Central memory CD4-positive, alpha-beta T cell (primary cell): ENCODE data around the gene MAPKAP1.

Experiments used
- DNase-seq: peaks from one replicate; pipeline ENCODE4 v3.0.0; 2022

Gene MAPKAP1

GRCh38 chr9:125672876-125673275 is 34.1 kb downstream of the MAPKAP1 start:
- no peak for DNase-seq

GRCh38 chr9:125663127-125663526 is 43.9 kb downstream of the MAPKAP1 start:
- no peak for DNase-seq

- no peak for DNase-seq
Observed at GRCh38 chr9:125660557-125660956, 46.5 kb downstream of the MAPKAP1 start.

- DNase-seq = no peak
Observed at GRCh38 chr9:125659954-125660353, 47.1 kb downstream of the MAPKAP1 start.

- DNase-seq = no peak
Observed at GRCh38 chr9:125659201-125659840, 47.7 kb downstream of the MAPKAP1 start.

- DNase-seq = no peak
Observed at GRCh38 chr9:125656560-125656959, 50.4 kb downstream of the MAPKAP1 start.

- no peak for DNase-seq
Observed at GRCh38 chr9:125655691-125656410, 51.2 kb downstream of the MAPKAP1 start.

- no peak for DNase-seq
Observed at GRCh38 chr9:125655066-125655633, 51.9 kb downstream of the MAPKAP1 start.

GRCh38 chr9:125654121-125654520 is 52.9 kb downstream of the MAPKAP1 start:
- DNase-seq = no peak

- no peak for DNase-seq
Observed at GRCh38 chr9:125653325-125653724, 53.7 kb downstream of the MAPKAP1 start.

- no peak for DNase-seq
Observed at GRCh38 chr9:125652759-125653158, 54.2 kb downstream of the MAPKAP1 start.

GRCh38 chr9:125652233-125652594 is 54.8 kb downstream of the MAPKAP1 start:
- no peak for DNase-seq

- DNase-seq = no peak
Observed at GRCh38 chr9:125651576-125652232, 55.3 kb downstream of the MAPKAP1 start.

GRCh38 chr9:125650271-125650737 is 56.7 kb downstream of the MAPKAP1 start:
- no peak for DNase-seq

- no peak for DNase-seq
Observed at GRCh38 chr9:125649826-125650225, 57.2 kb downstream of the MAPKAP1 start.

GRCh38 chr9:125649315-125649714 is 57.7 kb downstream of the MAPKAP1 start:
- no peak for DNase-seq

GRCh38 chr9:125648294-125648693 is 58.7 kb downstream of the MAPKAP1 start:
- DNase-seq = no peak

GRCh38 chr9:125646621-125647100 is 60.3 kb downstream of the MAPKAP1 start:
- no peak for DNase-seq

- DNase-seq = no peak
Observed at GRCh38 chr9:125646217-125646616, 60.8 kb downstream of the MAPKAP1 start.

GRCh38 chr9:125644819-125645507 is 62.0 kb downstream of the MAPKAP1 start:
- DNase-seq = no peak

- DNase-seq = no peak
Observed at GRCh38 chr9:125642311-125642710, 64.7 kb downstream of the MAPKAP1 start.

GRCh38 chr9:125639057-125639456 is 68.0 kb downstream of the MAPKAP1 start:
- no peak for DNase-seq
